Measurements from ENCODE around the gene LINC01488.

DNA sequence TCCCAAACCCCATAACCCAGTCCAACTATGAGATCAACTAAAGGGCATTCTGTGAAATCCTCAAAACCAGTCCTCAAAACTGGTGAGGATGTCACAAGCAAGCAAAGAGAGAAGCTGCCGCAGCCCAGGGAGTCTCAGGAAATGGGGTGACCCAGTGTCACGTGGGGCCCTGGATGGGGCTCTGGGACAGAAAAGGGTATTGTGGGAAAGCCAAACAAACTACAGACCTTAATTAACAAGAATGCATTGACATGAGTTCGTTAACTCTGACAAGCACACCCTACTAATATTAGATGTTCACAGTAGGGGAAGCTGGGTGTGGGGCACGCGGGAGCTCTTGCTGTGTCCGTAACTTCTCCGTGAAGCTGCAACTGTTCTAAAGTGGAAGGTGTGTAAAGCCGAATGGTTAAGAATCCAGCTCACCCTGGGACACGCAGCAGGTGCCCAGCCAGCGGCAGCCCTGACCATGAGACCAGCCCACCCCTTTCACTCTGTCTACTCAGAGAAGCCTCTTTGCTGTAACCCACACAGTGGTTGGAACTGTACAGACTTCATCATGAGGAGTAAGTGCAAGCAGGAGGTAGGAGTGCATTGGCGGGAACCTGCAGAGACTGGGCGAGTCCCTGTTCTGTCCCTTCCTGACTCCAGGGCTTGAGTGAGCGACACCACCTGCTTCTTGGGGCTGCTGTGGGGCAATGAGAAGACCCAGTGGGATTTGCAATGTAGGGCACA lies 17.9 kb downstream of the LINC01488 start:
- no peak for TF ChIP-seq POLR2A (IDR thresholded peaks at IDR 0.05)
- TF ChIP-seq CTCF (IDR thresholded peaks at IDR 0.05) = no peak

Data from transverse colon (tissue), 3 donors.